H9 (cell line): ENCODE results near the gene ARMCX6. TPM values are rescaled to one million over a fixed set of nuclear protein-coding genes. Genes with fewer than 3 reads are reported as not detected.

Experiments used
- DNase-seq: peaks from one replicate; pipeline ENCODE4 v3.0.0-alpha.2; 2017
- H2AFZ ChIP-seq: one replicate; pipeline ENCODE4 v1.6.1; 2013; ENCODE audit warnings: mild to moderate bottlenecking, low read length, control low read depth, moderate library complexity
- H2AK5ac ChIP-seq: 2 replicates; pipeline ENCODE4 v1.6.1; 2013; ENCODE audit warnings: low read length, control low read depth, mixed read lengths; ENCODE audit not compliant: insufficient read length
- H2BK120ac ChIP-seq: one replicate; pipeline ENCODE4 v1.6.1; 2013; ENCODE audit warnings: low read depth, mild to moderate bottlenecking, low read length, control low read depth, inconsistent platforms; ENCODE audit not compliant: poor library complexity, severe bottlenecking
- H2BK12ac ChIP-seq: 2 replicates; pipeline ENCODE4 v1.6.1; 2013; ENCODE audit warnings: low read length, control low read depth, mixed read lengths, low read depth; ENCODE audit not compliant: insufficient read length
- H2BK15ac ChIP-seq: 2 replicates; pipeline ENCODE4 v1.6.1; 2013; ENCODE audit warnings: low read depth, low read length, control low read depth
- H2BK20ac ChIP-seq: one replicate; pipeline ENCODE4 v1.6.1; 2013; ENCODE audit warnings: low read depth, mild to moderate bottlenecking, low read length, control low read depth, inconsistent platforms; ENCODE audit not compliant: poor library complexity, severe bottlenecking
- H2BK5ac ChIP-seq: 2 replicates; pipeline ENCODE4 v1.6.1; 2013; ENCODE audit warnings: low read length, control low read depth, mixed read lengths; ENCODE audit not compliant: insufficient read length
- H3K14ac ChIP-seq: 2 replicates; pipeline ENCODE4 v1.6.1; 2013; ENCODE audit warnings: low read length, control low read depth; ENCODE audit not compliant: insufficient read depth
- H3K18ac ChIP-seq: 2 replicates; pipeline ENCODE4 v1.6.1; 2013; ENCODE audit warnings: low read depth, mild to moderate bottlenecking, mixed read lengths, low read length, control low read depth; ENCODE audit not compliant: insufficient read length
- H3K23ac ChIP-seq: 2 replicates; pipeline ENCODE4 v1.6.1; 2013; ENCODE audit warnings: low read length, control low read depth, mixed read lengths, low read depth; ENCODE audit not compliant: insufficient read length
- H3K23me2 ChIP-seq: 2 replicates; pipeline ENCODE4 v1.6.1; 2013; ENCODE audit warnings: low read depth, mild to moderate bottlenecking, mixed read lengths, low read length, control low read depth; ENCODE audit not compliant: insufficient read length, poor library complexity, severe bottlenecking
- H3K27ac ChIP-seq: 2 replicates; pipeline ENCODE4 v1.5.1; 2013; ENCODE audit warnings: low read length, control low read depth, mixed read lengths, low read depth; ENCODE audit not compliant: insufficient read length
- H3K27me3 ChIP-seq: 2 replicates; pipeline ENCODE4 v1.6.1; 2013; ENCODE audit warnings: low read length, control low read depth, inconsistent platforms; ENCODE audit not compliant: insufficient read depth
- H3K4ac ChIP-seq: 2 replicates; pipeline ENCODE4 v1.6.1; 2013; ENCODE audit warnings: low read depth, mild to moderate bottlenecking, control low read depth, inconsistent platforms, low read length, moderate library complexity
- H3K4me1 ChIP-seq: 2 replicates; pipeline ENCODE4 v1.6.1; 2013; ENCODE audit warnings: low read length, control low read depth, inconsistent platforms; ENCODE audit not compliant: insufficient read depth
- H3K4me2 ChIP-seq: 2 replicates; pipeline ENCODE4 v1.6.1; 2013; ENCODE audit warnings: low read length, control low read depth, mixed read lengths; ENCODE audit not compliant: insufficient read length, insufficient read depth
- H3K56ac ChIP-seq: 2 replicates; pipeline ENCODE4 v1.6.1; 2013; ENCODE audit warnings: low read depth, mild to moderate bottlenecking, mixed read lengths, low read length, control low read depth; ENCODE audit not compliant: insufficient read length
- H3K79me1 ChIP-seq: 2 replicates; pipeline ENCODE4 v1.6.1; 2013; ENCODE audit warnings: low read depth, mild to moderate bottlenecking, moderate library complexity, low read length, control low read depth, inconsistent platforms; ENCODE audit not compliant: insufficient read depth, poor library complexity, severe bottlenecking
- H3K79me2 ChIP-seq: 2 replicates; pipeline ENCODE4 v1.6.1; 2013; ENCODE audit warnings: low read length, control low read depth, inconsistent platforms; ENCODE audit not compliant: insufficient read depth
- H3K9ac ChIP-seq: 2 replicates; pipeline ENCODE4 v1.6.1; 2013; ENCODE audit warnings: low read length, control low read depth, mixed read lengths; ENCODE audit not compliant: insufficient read length; ENCODE audit errors: extremely low read depth
- H3K9me3 ChIP-seq: one replicate; pipeline ENCODE4 v1.6.1; 2013; ENCODE audit warnings: low read depth, low read length, inconsistent platforms; ENCODE audit not compliant: control insufficient read depth
- H3T11ph ChIP-seq: one replicate; pipeline ENCODE4 v1.6.1; 2013; ENCODE audit warnings: mild to moderate bottlenecking, low read length, control low read depth, inconsistent platforms
- H4K20me1 ChIP-seq: one replicate; pipeline ENCODE4 v1.6.1; 2013; ENCODE audit not compliant: control insufficient read depth, insufficient read length, insufficient read depth
- H4K5ac ChIP-seq: 2 replicates; pipeline ENCODE4 v1.6.1; 2013; ENCODE audit warnings: low read depth, mild to moderate bottlenecking, mixed read lengths, low read length, control low read depth; ENCODE audit not compliant: insufficient read length
- H4K8ac ChIP-seq: replicated peaks from 2 replicates; pipeline ENCODE4 v1.6.1; 2013; ENCODE audit warnings: low read length, control low read depth, mixed read lengths, low read depth; ENCODE audit not compliant: insufficient read length
- H4K91ac ChIP-seq: 2 replicates; pipeline ENCODE4 v1.6.1; 2013; ENCODE audit warnings: low read depth, mild to moderate bottlenecking, moderate library complexity, mixed read lengths, low read length, control low read depth; ENCODE audit not compliant: insufficient read length
- H3K27ac Mint-ChIP-seq, 3 experiments: 2 replicates in 2 of 3; 3 replicates in 1 of 3; pipeline ENCODE4 v1.8.0; 2020 to 2021; ENCODE audit warnings: mixed read lengths in 3 of 3, mild to moderate bottlenecking in 1 of 3, moderate library complexity in 1 of 3
- H3K27me3 Mint-ChIP-seq: 2 replicates; pipeline ENCODE4 v1.8.0; 2021; ENCODE audit warnings: low read depth, mild to moderate bottlenecking, moderate library complexity, mixed read lengths
- H3K36me3 Mint-ChIP-seq, 3 experiments: 2 replicates in 2 of 3; 3 replicates in 1 of 3; pipeline ENCODE4 v1.8.0; 2020 to 2021; ENCODE audit warnings: low read depth in 3 of 3, mixed read lengths in 3 of 3; ENCODE audit not compliant: insufficient read depth in 1 of 3
- H3K4me1 Mint-ChIP-seq, 2 experiments: 2 replicates each; pipeline ENCODE4 v1.8.0; 2020; ENCODE audit warnings: mixed read lengths in 2 of 2
- H3K4me3 Mint-ChIP-seq, 2 experiments: 2 replicates in 1 of 2; 3 replicates in 1 of 2; pipeline ENCODE4 v1.8.0; 2020 to 2021; ENCODE audit warnings: mild to moderate bottlenecking in 2 of 2, mixed read lengths in 2 of 2, moderate library complexity in 1 of 2
- H3K9me3 Mint-ChIP-seq, 2 experiments: 2 replicates in 1 of 2; 3 replicates in 1 of 2; pipeline ENCODE4 v1.8.0; 2020; ENCODE audit warnings: mild to moderate bottlenecking in 2 of 2, mixed read lengths in 2 of 2, moderate library complexity in 1 of 2
- WGBS: extraction: QIAGEN DNeasy Blood & Tissue Kit; methylation state at CpG from one replicate; pipeline ENCODE4 v1.1.7; 2013; ENCODE audit warnings: missing lambda C conversion rate, low lambda C conversion rate, mixed read lengths; ENCODE audit not compliant: insufficient read length; ENCODE audit errors: extremely low coverage; 5-methylcytosine and 5-hydroxymethylcytosine counted together
- total RNA-seq: library from RNA; stranded (reverse); gene quantifications from 2 replicates; pipeline ENCODE4 v1.2.1, GENCODE V29; 2021
- TF ChIP-seq, protein P1 (sequence below): fragments of 200-600 bp; sonication (generic); conservative IDR thresholded peaks from 3 replicates; pipeline ENCODE4 v1.8.0; 2021; ENCODE audit warnings: antibody characterized with exemption, mild to moderate bottlenecking

Gene ARMCX6
- total RNA-seq, 1 experiment from 2014 or later: 48.6 TPM

DNA sequence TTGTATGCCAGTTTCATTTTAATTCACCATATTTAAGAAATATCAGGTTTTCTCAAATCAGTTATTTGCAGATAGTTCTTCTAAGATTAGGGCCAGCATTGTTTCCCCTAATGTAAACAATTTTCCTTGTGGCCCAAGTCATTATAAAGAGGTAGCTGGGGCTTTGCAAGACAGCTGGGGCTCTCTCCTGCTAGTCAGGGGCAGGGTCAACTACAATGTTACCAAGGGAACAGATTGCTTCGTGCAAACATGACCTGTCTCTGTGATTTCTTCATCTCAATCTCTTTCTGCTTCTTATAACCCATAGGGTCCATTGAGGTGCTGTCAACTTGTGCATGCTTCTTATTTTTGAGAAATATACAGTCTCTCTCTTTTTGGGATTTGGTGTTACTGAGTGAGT lies 12.1 kb downstream of the ARMCX6 start:
- WGBS: no CpG with 5 or more reads among the region's 1 CpG
- no peak overlapping the region for H3K14ac ChIP-seq
- H3K9ac ChIP-seq: no peak overlapping the region
- H3K4ac ChIP-seq: no peak overlapping the region
- H2BK12ac ChIP-seq: no peak overlapping the region
- no peak overlapping the region for H4K91ac ChIP-seq
- Mint-ChIP-seq H3K9me3 (peaks cover 40 to 55% of the 10 kb centered on the region in 2 experiments), H3K4me3 (no peak overlapping the region), H3K27me3 (no peaks in the 10 kb centered on the region), H3K27ac (no peak overlapping the region), H3K36me3 (no peaks in the 10 kb centered on the region), H3K4me1 (no peaks in the 10 kb centered on the region)
- no peak overlapping the region for H2BK15ac ChIP-seq
- H3K23me2 ChIP-seq: no peaks in the 10 kb centered on the region
- no peak overlapping the region for H3K18ac ChIP-seq
- no peak overlapping the region for H4K8ac ChIP-seq
- H3K27ac ChIP-seq: no peak overlapping the region
- no peak overlapping the region for H2BK120ac ChIP-seq
- TF ChIP-seq, protein P1, sequence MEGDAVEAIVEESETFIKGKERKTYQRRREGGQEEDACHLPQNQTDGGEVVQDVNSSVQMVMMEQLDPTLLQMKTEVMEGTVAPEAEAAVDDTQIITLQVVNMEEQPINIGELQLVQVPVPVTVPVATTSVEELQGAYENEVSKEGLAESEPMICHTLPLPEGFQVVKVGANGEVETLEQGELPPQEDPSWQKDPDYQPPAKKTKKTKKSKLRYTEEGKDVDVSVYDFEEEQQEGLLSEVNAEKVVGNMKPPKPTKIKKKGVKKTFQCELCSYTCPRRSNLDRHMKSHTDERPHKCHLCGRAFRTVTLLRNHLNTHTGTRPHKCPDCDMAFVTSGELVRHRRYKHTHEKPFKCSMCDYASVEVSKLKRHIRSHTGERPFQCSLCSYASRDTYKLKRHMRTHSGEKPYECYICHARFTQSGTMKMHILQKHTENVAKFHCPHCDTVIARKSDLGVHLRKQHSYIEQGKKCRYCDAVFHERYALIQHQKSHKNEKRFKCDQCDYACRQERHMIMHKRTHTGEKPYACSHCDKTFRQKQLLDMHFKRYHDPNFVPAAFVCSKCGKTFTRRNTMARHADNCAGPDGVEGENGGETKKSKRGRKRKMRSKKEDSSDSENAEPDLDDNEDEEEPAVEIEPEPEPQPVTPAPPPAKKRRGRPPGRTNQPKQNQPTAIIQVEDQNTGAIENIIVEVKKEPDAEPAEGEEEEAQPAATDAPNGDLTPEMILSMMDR: no peak
- no peak overlapping the region for H3K4me2 ChIP-seq
- H3K79me1 ChIP-seq: no peaks in the 10 kb centered on the region
- H3K23ac ChIP-seq: no peak overlapping the region
- no peak overlapping the region for H3T11ph ChIP-seq
- H3K9me3 ChIP-seq: peaks cover 18% of the 10 kb centered on the region
- H2AFZ ChIP-seq: no peak overlapping the region
- no peak overlapping the region for H2BK20ac ChIP-seq
- H2BK5ac ChIP-seq: no peak overlapping the region
- H4K20me1 ChIP-seq: no peaks in the 10 kb centered on the region
- no peaks in the 10 kb centered on the region for H3K79me2 ChIP-seq
- no peak overlapping the region for H2AK5ac ChIP-seq
- H4K5ac ChIP-seq: no peak overlapping the region
- no peaks in the 10 kb centered on the region for H3K27me3 ChIP-seq
- H3K4me1 ChIP-seq: no peaks in the 10 kb centered on the region
- H3K56ac ChIP-seq: no peak overlapping the region
- no peak for DNase-seq
